KBM-7 (cell line): ENCODE results near the gene ZER1.

ENCODE experiments used
- DNase-seq: peaks from one replicate; pipeline ENCODE4 v3.0.0-alpha.2; 2015
- in situ Hi-C: fragments of 300-500 bp; cut with MboI; formaldehyde crosslinking; loops from 2 replicates; pipeline ENCODE4 v1.14.3; 2020; ENCODE audit warnings: low sequenced_read_pairs, low pct_unique_long_range_greater_than_20kb, mixed read lengths

The ZER1 gene

DNA sequence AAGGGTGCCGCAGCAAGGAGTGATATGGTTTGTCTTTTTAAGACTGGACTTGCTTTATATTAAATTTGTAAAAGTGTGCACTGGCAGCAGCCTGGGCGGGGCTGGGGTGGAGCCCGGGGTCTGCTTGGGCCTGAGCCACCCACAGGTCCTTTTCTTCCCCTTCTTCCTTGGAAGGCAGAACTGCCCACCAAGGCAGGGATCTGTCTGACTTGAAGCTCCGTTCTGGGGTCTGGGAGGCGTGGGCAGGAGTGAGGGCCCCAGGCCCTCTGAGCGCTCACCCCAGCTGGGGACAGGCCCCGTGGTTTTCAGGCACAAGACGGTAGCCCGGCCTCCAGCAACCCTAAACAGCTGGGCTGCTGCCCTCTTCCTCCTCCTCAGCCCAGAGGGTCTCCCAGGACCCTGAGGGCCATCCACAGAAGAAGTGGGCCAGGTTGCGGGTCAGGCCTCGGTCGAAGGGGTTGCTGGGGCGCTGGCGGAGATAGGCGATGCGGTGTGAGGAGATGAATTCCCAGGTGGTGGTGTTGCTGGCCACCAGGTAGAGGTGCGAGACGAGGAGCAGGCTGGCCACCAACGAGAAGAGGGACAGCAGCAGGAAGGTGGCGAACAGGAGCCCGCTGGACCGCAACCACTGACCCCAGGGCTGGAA, 50.8 kb downstream of the ZER1 start:
- DNase-seq, result no peak
- in situ Hi-C loops, result no loop called here

DNA sequence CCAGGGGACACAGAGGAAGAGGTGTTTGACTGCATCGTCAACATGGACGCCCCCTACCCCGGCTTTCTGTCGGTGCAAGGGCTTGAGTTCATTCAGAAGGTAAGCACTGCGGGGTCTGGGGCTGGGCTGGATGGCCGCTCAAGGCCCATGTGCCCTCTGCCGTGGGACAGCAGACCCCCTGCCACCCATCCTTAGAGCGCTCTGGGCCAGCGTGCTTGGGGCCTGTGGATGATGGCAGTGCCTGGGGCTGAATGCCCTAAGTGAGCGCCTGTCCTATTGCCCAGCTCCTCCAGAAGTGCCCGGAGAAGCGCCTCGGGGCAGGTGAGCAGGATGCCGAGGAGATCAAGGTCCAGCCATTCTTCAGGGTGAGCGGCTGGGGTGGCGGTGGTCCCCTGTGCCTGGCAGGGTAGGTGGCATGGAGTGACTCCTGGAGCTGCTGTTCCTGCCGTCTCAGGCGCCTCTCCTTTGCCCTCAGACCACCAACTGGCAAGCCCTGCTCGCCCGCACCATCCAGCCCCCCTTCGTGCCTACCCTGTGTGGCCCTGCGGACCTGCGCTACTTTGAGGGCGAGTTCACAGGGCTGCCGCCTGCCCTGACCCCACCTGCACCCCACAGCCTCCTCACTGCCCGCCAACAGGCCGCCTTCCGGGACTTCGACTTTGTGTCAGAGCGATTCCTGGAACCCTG, 51.7 kb downstream of the ZER1 start:
- no peak for DNase-seq
- in situ Hi-C loops, result no loop called here

DNA sequence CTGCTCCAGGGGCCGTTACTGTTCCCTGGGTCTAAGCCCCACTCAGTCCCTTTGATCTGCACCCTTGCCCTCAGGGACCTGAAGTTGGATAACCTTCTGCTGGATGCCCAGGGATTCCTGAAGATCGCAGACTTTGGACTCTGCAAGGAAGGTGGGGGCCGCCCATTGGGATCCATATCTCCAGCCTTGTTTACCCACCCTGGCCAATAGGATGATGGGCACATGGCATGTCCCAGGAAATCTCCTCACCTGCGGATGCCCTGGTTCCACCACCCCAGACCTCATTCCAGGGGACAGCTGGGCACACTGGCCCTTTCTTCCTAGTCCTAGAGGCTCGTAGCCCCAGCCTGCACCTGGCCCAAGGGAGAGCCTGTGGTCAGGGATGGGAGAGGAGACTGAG, 53.3 kb downstream of the ZER1 start:
- in situ Hi-C loops, result no loop called here
- no peak for DNase-seq

GRCh38 chr9:128718047-128718446, 53.7 kb downstream of the ZER1 start:
- no peak for DNase-seq
- in situ Hi-C loops, result no loop called here

DNA sequence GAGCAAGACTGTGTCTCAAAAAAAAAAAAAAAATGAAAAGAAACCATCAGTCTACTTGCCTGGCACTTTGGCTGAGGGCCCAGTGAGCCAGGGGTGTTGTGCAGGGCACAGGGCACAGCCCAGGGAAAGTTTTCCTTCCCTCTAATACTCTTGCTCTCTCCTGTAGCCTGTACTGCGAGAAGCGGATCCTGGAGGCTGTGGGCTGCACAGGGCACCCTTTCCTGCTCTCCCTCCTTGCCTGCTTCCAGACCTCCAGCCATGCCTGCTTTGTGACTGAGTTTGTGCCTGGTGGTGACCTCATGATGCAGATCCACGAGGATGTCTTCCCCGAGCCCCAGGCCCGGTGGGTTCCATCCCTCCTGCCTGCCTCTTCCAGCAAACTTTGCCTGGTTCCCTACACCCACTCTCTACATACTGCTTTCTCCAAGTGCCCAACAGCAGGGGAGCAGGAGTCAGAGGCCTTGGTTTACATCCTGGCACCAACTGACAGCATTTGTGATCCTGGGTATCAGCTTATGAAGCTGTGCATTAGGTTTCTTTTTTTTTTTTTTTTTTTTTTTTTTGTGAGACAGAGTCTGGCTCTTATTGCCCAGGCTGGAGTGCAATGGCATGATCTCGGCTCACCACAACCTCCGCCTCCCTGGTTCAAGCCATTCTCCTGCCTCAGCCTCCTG, 55.0 kb downstream of the ZER1 start:
- in situ Hi-C loops, result no loop called here
- no peak for DNase-seq

DNA sequence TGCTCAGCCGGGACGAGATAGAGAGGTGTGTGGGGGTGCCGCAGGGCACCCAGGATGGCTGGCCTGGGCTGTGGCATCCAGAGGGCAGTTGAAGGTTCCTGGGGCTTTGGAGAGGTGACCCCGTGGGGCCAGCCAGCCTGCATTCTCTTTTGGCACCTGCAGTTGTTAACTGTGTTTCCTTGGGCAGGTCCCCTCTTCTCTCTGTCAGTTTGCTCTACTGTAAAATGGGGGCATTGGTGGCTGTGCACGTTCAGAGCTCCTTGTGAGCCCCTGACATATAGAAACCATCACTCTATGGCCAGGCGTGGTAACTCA, 56.3 kb downstream of the ZER1 start:
- in situ Hi-C loops, result no loop called here
- no peak for DNase-seq

- in situ Hi-C loops, result no loop called here
- DNase-seq, result no peak
Measured at GRCh38 chr9:128714586-128715435, 56.9 kb downstream of the ZER1 start.

GRCh38 chr9:128713941-128714573, 57.7 kb downstream of the ZER1 start:
- in situ Hi-C loops, result no loop called here
- DNase-seq, result no peak

- in situ Hi-C loops, result no loop called here
- DNase-seq, result no peak
Measured at GRCh38 chr9:128713411-128713780, 58.3 kb downstream of the ZER1 start.

DNA sequence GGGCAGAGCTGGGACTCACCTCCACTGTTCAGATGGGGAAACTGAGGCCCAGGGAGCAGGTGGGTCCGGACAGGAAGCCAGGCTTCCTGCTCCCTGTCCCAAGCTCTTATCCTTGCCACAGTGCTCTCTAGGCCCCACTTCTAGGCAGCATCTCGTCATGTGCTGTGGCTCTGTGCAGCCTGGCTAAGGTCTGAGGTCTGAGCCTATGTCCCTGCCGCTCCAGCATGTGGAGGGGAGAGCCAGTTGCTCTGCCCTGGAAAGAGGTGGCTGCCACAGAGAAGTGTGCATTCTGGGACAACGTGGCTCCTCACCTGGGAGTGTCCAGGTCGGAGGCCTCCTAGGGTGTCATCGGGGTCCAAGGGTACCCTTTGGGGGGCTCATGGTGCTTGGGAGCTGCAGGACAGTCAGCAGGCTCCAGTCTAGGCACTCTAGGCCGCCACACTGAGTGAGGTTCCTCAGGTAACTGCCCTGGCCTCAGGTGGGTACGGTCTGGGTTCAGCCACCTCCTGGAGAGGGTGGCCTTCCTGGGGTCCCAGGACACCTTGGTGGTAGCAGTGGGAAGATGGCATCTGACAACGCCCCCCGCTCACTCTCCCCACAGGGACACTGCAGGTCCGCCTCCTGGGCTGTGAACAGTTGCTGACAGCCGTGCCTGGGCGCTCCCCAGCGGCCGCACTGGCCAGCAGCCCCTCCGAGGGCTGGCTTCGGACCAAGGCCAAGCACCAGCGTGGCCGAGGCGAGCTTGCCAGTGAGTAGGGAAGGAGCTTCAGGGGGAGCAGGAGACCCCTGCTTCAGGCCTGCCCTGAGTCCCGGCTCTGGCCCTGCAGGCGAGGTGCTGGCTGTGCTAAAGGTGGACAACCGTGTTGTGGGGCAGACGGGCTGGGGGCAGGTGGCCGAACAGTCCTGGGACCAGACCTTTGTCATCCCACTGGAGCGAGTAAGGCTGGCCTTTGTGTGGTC, 59.0 kb downstream of the ZER1 start:
- no peak for DNase-seq
- in situ Hi-C loops, result no loop called here

- no peak for DNase-seq
- in situ Hi-C loops, result no loop called here
Measured at GRCh38 chr9:128707446-128707845, 64.3 kb downstream of the ZER1 start.

DNA sequence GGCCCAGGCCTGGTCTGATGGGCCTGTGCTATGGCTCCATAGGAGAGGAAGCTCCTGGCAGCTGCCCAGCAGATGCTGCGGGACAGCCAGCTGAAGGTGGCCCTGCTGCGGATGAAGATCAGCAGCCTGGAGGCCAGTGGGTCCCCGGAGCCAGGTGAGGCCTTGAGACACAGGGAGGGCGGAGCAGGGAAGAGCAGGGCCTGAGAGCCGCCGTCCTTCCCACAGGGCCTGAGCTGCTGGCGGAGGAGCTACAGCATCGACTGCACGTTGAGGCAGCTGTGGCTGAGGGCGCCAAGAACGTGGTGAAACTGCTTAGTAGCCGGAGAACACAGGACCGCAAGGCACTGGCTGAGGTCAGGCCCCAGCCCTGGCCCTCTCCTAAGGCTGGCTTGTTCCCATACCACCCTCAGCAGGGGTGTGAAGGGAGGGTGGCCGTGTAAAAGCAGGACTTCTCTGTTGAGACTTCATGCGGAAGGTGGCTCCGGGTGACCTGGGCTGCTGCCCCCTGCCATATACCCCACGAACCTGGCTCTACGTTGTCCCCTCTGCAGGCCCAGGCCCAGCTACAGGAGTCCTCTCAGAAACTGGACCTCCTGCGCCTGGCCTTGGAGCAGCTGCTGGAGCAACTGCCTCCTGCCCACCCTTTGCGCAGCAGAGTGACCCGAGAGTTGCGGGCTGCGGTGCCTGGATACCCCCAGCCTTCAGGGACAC, 64.9 kb downstream of the ZER1 start:
- in situ Hi-C loops, result no loop called here
- no peak for DNase-seq

DNA sequence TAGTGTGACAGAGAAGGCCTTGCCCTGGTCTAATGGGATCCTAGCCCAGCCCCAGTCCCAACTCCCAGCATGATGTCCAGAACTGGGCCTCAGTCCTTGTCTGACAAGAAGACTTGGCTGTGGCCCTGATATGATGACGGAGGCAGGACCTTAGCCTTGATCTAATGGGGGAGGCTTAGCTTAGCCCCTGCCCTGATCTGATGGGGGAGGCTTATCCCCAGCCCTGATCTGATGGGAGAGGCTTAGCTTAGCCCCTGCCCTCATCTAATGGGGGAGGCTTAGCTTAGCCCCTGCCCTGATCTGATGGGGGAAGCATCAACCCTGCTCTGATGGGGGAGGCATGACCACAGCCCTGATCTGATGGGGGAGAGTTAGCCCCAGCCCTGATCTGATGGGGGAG, 65.7 kb downstream of the ZER1 start:
- DNase-seq, result no peak
- in situ Hi-C loops, result no loop called here

DNA sequence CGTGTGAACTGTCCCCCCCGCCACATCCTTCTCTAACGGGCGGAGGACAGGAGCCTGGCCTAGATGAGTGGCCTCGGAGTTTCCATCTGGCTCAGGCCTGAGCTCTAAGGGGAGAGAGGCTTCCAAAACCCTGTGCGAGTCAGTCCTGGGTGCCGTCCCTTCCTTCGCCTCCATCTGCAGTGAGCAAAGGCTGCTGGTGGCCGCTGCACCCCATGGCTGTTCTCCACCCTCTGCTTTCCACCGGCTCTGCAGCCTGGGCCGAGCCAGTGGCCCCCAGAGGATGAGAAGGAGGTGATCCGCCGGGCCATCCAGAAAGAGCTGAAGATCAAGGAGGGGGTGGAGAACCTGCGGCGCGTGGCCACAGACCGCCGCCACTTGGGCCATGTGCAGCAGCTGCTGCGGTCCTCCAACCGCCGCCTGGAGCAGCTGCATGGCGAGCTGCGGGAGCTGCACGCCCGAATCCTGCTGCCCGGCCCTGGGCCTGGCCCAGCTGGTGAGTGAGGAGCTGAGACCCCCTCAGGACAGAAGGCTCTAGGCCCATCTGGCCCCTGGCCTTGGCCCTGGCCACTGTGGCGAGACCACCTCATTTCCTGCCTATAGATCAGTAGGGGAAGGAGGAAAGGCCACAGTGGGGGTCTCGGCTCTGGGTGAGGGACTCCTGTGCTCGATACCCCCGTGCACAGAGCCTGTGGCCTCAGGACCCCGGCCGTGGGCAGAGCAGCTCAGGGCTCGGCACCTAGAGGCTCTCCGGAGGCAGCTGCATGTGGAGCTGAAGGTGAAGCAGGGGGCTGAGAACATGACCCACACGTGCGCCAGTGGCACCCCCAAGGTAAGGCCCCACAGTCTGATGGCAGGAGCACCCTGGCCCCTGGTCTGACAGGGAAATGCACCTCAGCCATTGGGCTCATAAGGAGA, 66.4 kb downstream of the ZER1 start:
- in situ Hi-C loops, result no loop called here
- no peak for DNase-seq

GRCh38 chr9:128704356-128704670, 67.4 kb downstream of the ZER1 start:
- in situ Hi-C loops, result no loop called here
- DNase-seq, result no peak

DNA sequence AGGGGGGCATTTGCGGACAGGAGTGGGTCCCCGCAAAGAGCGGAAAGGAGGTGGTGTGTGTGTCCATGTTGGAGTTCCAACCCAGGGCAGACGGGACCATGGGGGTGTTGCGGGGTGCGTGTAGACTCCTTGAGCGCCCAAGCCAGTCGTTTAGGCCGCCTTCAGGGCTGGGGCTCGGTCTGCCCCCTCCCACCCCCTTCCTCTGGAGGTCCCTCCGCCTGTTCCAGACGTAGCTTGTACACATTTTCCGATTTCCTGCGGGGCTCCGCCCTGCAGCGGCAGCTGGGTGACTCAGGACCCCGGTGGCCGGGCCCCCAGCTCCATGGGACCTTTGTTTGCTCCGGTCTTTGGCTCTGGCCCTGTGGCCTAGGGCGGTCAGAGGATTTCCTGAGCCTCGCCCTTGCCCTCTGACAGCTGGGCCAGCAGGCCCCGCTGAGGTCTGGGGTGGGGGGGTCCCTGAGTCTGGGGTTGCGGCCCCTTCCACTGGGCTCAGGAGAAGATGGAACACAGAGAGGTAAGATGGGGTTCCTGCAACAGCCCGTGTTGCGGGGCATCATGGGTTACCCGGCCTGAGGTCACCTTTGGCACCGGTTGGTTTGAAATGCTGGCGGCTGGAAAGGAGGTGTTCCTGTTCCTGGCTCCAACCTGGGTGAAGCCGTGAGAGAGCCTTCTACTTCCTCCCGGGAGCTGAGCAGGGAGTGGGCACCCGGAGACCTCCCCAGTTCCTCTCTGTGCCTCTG, 67.9 kb downstream of the ZER1 start:
- in situ Hi-C loops, result no loop called here
- peak; percentile 34 for DNase-seq
